Psoas muscle (tissue), 8 donors: ENCODE measurements around the gene FOXA3. TPM values are rescaled to one million over a fixed set of nuclear protein-coding genes. Genes with fewer than 3 reads are reported as not detected.
A peak's percentile ranks its signal among the peaks of the same experiment; 100 is the strongest.

ENCODE experiments used
- ATAC-seq, 4 donors: fragments of 200-7000 bp; cut with Tn5 transposase; one replicate each; pipeline ENCODE4 v1.9.1; 2020; ENCODE audit warnings: moderate library complexity in 3 of 4, mild to moderate bottlenecking in 2 of 4
- DNase-seq, 2 donors: peaks; one replicate each; pipeline ENCODE4 v3.0.0-alpha.2; 2020
- H3K27ac ChIP-seq: fragments of 200-600 bp; one replicate; pipeline ENCODE4 v1.8.0; 2022
- H3K27me3 ChIP-seq, 3 donors: fragments of 200-600 bp in 1 of 3; one replicate each; pipeline versions ENCODE4 v1.6.1 to v1.8.0; 2013 to 2022; ENCODE audit warnings: low read length in 2 of 3, mild to moderate bottlenecking in 2 of 3, moderate library complexity in 1 of 3; ENCODE audit not compliant: insufficient read depth in 3 of 3
- H3K36me3 ChIP-seq, 2 donors: fragments of 200-600 bp in 1 of 2; one replicate each; pipeline versions ENCODE4 v1.6.1 to v1.8.0; 2013 to 2022; ENCODE audit warnings: low read depth in 1 of 2, mild to moderate bottlenecking in 1 of 2, moderate library complexity in 1 of 2; ENCODE audit not compliant: insufficient read depth in 1 of 2
- H3K4me1 ChIP-seq: fragments of 200-600 bp; one replicate; pipeline ENCODE4 v1.8.0; 2022
- H3K4me3 ChIP-seq: fragments of 200-600 bp; one replicate; pipeline ENCODE4 v1.8.0; 2022; ENCODE audit warnings: mild to moderate bottlenecking
- H3K9me3 ChIP-seq: fragments of 200-600 bp; one replicate; pipeline ENCODE4 v1.8.0; 2022
- CTCF ChIP-seq: fragments of 200-600 bp; IDR thresholded peaks from one replicate; pipeline ENCODE4 v1.8.0; 2022; ENCODE audit warnings: antibody characterized with exemption
- WGBS, 3 donors: extraction: QIAGEN DNeasy Blood & Tissue Kit; methylation state at CpG; one replicate each; pipeline versions ENCODE4 v1.1.6 to v1.1.7; 2013; 5-methylcytosine and 5-hydroxymethylcytosine counted together
- intact Hi-C, 2 donors: fragments of 100-400 bp; cut with DNase I; formaldehyde crosslinking; loops; one replicate each; pipeline versions ENCODE4 v1.11.0 to v1.14.2; 2022
- polyA plus RNA-seq, 3 donors: library from polyadenylated mRNA; stranded (reverse); fragments of 200-250 nt; gene quantifications; one replicate each; pipeline ENCODE4 v1.2.3, GENCODE V29; 2013
- total RNA-seq, 4 donors: library from RNA; stranded (reverse); fragmentation: NEBNext Ultra II Directional in 2 of 4; extraction: Animal tissue kit (Norgen Biotek cat#: 25700) in 2 of 4; gene quantifications; one replicate each; pipeline versions ENCODE4 v1.2.1 to v1.2.4, GENCODE V29; 2021 to 2023
- donor health status: healthy with polysubstance abuse.
- donor health status: DM: no; HTN: no; CAD: no; lungs with moderate emphysema.
- donor health status: Bipolar disorder and iron deficiency.
- donor health status: healthy.
- donor health status: DM: yes; HTN: yes; CAD: no.
- donor health status: DM: no; HTN: no; CAD: no.
- donor health status: DM: no; HTN: no; CAD: no.
- donor health status: DM: yes; HTN: yes; CAD: no.

FOXA3 gene
- total and polyA plus RNA-seq, 7 donors, result 0.05 to 0.35 (median 0.23) TPM; not detected in 4

DNA sequence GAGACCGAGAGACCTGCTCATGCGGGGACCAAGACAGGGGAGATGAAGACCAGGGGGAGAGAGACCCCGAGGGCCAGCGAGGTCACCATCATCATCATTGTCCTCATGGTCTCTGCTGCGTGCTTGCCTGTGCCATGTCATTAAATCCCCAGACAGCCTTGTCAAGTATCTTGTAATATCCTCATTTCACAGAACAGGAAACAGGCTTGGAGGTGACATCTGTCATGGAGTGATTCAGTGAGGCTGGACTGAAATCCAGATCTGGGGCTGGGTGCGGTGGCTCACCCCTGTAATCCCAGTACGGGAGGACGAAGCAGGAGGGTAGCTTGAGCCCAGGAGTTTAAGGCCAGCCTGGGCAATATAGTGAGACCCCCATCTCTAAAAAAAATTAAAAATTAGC is 56.3 kb downstream of the FOXA3 start:
- Histone ChIP-seq H3K4me3 (no peak overlapping the region), H3K4me1 (no peaks in the 10 kb centered on the region), H3K36me3 (no peaks in the 10 kb centered on the region), H3K9me3 (no peaks in the 10 kb centered on the region), H3K27me3 (peaks cover 0 to 9% (median 0%) of the 10 kb centered on the region in 3 donors), H3K27ac (no peak overlapping the region)
- DNase-seq (peak in 1 of 2 donors; percentile 3), ATAC-seq (no peak)
- intact Hi-C loops, result no loop called here
- no peak for TF ChIP-seq CTCF
- 65 to 72% (median 71%) methylated on average over 8 of the region's 8 CpGs for WGBS, 3 donors

DNA sequence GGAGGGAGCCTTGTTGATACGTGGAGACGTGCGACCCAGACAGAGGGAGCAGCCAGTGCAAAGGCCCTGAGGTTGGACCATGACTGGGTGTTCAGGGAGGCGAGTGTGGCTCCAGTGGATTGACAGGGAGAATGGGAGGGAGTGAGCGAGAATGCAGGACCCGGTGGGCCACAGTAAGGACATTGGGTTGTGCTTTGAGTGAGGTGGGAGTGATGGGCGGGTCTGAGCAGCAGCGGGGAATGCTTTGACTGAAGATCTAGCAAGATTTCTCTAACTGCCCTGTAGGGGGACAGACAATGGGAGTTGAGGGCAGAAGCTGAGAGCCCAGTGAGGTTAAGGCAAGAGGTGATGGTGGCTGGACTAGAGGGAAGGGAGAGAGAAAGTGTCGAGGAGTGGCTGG is 58.2 kb downstream of the FOXA3 start:
- TF ChIP-seq CTCF, result no peak
- no peak for ATAC-seq
- no peaks in the 10 kb centered on the region for H3K36me3 ChIP-seq
- intact Hi-C loops, result no loop called here
- H3K9me3 ChIP-seq, result no peaks in the 10 kb centered on the region
- H3K4me1 ChIP-seq, result no peaks in the 10 kb centered on the region
- no peak overlapping the region for H3K4me3 ChIP-seq
- H3K27ac ChIP-seq, result no peak overlapping the region
- 55 to 64% (median 58%) methylated on average over 9 of the region's 9 CpGs for WGBS, 3 donors
- peak in 1 of 2 donors; percentile 31 for DNase-seq
- peaks cover 0 to 9% (median 0%) of the 10 kb centered on the region in 3 donors for H3K27me3 ChIP-seq

Other genes starting within 250 kb of the FOXA3 start
- gene EML2, start 224.9 kb upstream of the FOXA3 start, total RNA-seq, result 10 to 100 TPM; 10.4 to 31.1 (median 18.3) TPM
- 1 to 10 TPM; 6.2 to 8.3 (median 6.7) TPM for gene EML2, start 224.9 kb upstream of the FOXA3 start, polyA plus RNA-seq
- not detected for gene GIPR, start 196.1 kb upstream of the FOXA3 start, total RNA-seq
- under 1 TPM in 2 of 3 donors, not detected in 1; under 0.01 to 0.08 TPM for gene GIPR, start 196.1 kb upstream of the FOXA3 start, polyA plus RNA-seq
- gene SNRPD2, start 172.4 kb upstream of the FOXA3 start, total RNA-seq, result 100 to 1,000 TPM; 205 to 243 (median 222) TPM
- gene SNRPD2, start 172.4 kb upstream of the FOXA3 start, polyA plus RNA-seq, result 100 to 1,000 TPM; 251 to 368 (median 326) TPM
- gene QPCTL, start 171.7 kb upstream of the FOXA3 start, total RNA-seq, result 1 to 10 TPM in 2 of 4 donors, under 1 TPM in 2; 0.84 to 1.6 (median 1.1) TPM
- gene QPCTL, start 171.7 kb upstream of the FOXA3 start, polyA plus RNA-seq, result 1 to 10 TPM in 1 of 3 donors, under 1 TPM in 2; 0.41 to 1.6 (median 0.84) TPM
- gene FBXO46, start 133.4 kb upstream of the FOXA3 start, total RNA-seq, result 10 to 100 TPM in 2 of 4 donors, 1 to 10 TPM in 2; 6.4 to 13.0 (median 9.9) TPM
- 1 to 10 TPM; 4.6 to 9.5 (median 5.0) TPM for gene FBXO46, start 133.4 kb upstream of the FOXA3 start, polyA plus RNA-seq
- gene MEIOSIN, start 130.9 kb upstream of the FOXA3 start, total RNA-seq, result not detected
- gene MEIOSIN, start 130.9 kb upstream of the FOXA3 start, polyA plus RNA-seq, result under 1 TPM in 1 of 3 donors, not detected in 2; 0.01 TPM
- 10 to 100 TPM in 1 of 4 donors, 1 to 10 TPM in 3; 9.2 to 14.5 (median 9.4) TPM for gene SIX5, start 95.1 kb upstream of the FOXA3 start, total RNA-seq
- 1 to 10 TPM; 7.0 to 9.1 (median 8.7) TPM for gene SIX5, start 95.1 kb upstream of the FOXA3 start, polyA plus RNA-seq
- 100 to 1,000 TPM; 132 to 617 (median 337) TPM for gene DMPK, start 81.8 kb upstream of the FOXA3 start, total RNA-seq
- 10 to 100 TPM; 53.0 to 77.7 (median 77.0) TPM for gene DMPK, start 81.8 kb upstream of the FOXA3 start, polyA plus RNA-seq
- gene DMWD, start 71.5 kb upstream of the FOXA3 start, total RNA-seq, result 100 to 1,000 TPM in 1 of 4 donors, 10 to 100 TPM in 3; 50.8 to 104 (median 66.9) TPM
- 10 to 100 TPM; 38.4 to 61.8 (median 48.2) TPM for gene DMWD, start 71.5 kb upstream of the FOXA3 start, polyA plus RNA-seq
- gene RSPH6A, start 49.0 kb upstream of the FOXA3 start, total RNA-seq, result under 1 TPM in 2 of 4 donors, not detected in 2; 0.12 to 0.15 TPM
- under 1 TPM in 2 of 3 donors, not detected in 1; 0.03 to 0.05 TPM for gene RSPH6A, start 49.0 kb upstream of the FOXA3 start, polyA plus RNA-seq
- 10 to 100 TPM; 47.6 to 80.3 (median 56.8) TPM for gene SYMPK, start 1.2 kb upstream of the FOXA3 start, total RNA-seq
- 10 to 100 TPM; 27.6 to 37.3 (median 36.6) TPM for gene SYMPK, start 1.2 kb upstream of the FOXA3 start, polyA plus RNA-seq
- 10 to 100 TPM; 16.2 to 25.4 (median 21.1) TPM for gene IRF2BP1, start 21.8 kb downstream of the FOXA3 start, total RNA-seq
- gene IRF2BP1, start 21.8 kb downstream of the FOXA3 start, polyA plus RNA-seq, result 10 to 100 TPM; 12.6 to 17.6 (median 14.2) TPM
- gene MYPOP, start 38.3 kb downstream of the FOXA3 start, total RNA-seq, result 10 to 100 TPM; 11.3 to 14.8 (median 13.1) TPM
- gene MYPOP, start 38.3 kb downstream of the FOXA3 start, polyA plus RNA-seq, result 10 to 100 TPM; 10.6 to 20.7 (median 11.0) TPM
- not detected for gene NANOS2, start 50.5 kb downstream of the FOXA3 start, total RNA-seq
- gene NANOS2, start 50.5 kb downstream of the FOXA3 start, polyA plus RNA-seq, result not detected
- gene NOVA2, start 109.5 kb downstream of the FOXA3 start, total RNA-seq, result 1 to 10 TPM; 1.6 to 4.3 (median 2.7) TPM
- gene NOVA2, start 109.5 kb downstream of the FOXA3 start, polyA plus RNA-seq, result under 1 TPM; 0.27 to 0.98 (median 0.60) TPM
- gene CCDC61, start 131.1 kb downstream of the FOXA3 start, total RNA-seq, result 1 to 10 TPM; 4.9 to 6.2 (median 5.5) TPM
- 1 to 10 TPM; 2.9 to 5.3 (median 4.0) TPM for gene CCDC61, start 131.1 kb downstream of the FOXA3 start, polyA plus RNA-seq
- gene PGLYRP1, start 158.7 kb downstream of the FOXA3 start, total RNA-seq, result under 1 TPM in 1 of 4 donors, not detected in 3; 0.76 TPM
- under 1 TPM in 1 of 3 donors, not detected in 2; 0.08 TPM for gene PGLYRP1, start 158.7 kb downstream of the FOXA3 start, polyA plus RNA-seq
- not detected for gene IGFL4, start 176.7 kb downstream of the FOXA3 start, total RNA-seq
- not detected for gene IGFL4, start 176.7 kb downstream of the FOXA3 start, polyA plus RNA-seq